SK-N-SH treated with all-trans-retinoic acid at 6 μM for 48 hours (cell line): ENCODE data around the gene VAT1L.

Source experiments
- ARNTL ChIP-seq: fragments of 450-650 bp; formaldehyde crosslinking; IDR thresholded peaks from 2 replicates; pipeline ENCODE4 v1.5.0; 2020; ENCODE audit warnings: low read depth, mild to moderate bottlenecking, moderate library complexity, borderline replicate concordance
- BACH2 ChIP-seq: fragments of 250-450 bp; sonication (Bioruptor Pico); IDR thresholded peaks from 2 replicates; pipeline ENCODE4 v1.9.0; 2021; ENCODE audit warnings: mild to moderate bottlenecking, borderline replicate concordance
- ESRRG ChIP-seq: fragments of 250-450 bp; sonication (Bioruptor Pico); IDR thresholded peaks from 2 replicates; pipeline ENCODE4 v1.6.1; 2021; ENCODE audit warnings: mild to moderate bottlenecking
- ISL1 ChIP-seq: fragments of 250-450 bp; sonication (Bioruptor Pico); IDR thresholded peaks from 2 replicates; pipeline ENCODE4 v2.1.2; 2022; ENCODE audit warnings: mild to moderate bottlenecking, moderate library complexity
- PPARA ChIP-seq: fragments of 250-450 bp; sonication (Bioruptor Pico); IDR thresholded peaks from 2 replicates; pipeline ENCODE4 v1.5.0; 2020; ENCODE audit warnings: mild to moderate bottlenecking, borderline replicate concordance
- SNAI2 ChIP-seq: fragments of 250-450 bp; sonication (Bioruptor Pico); IDR thresholded peaks from 2 replicates; pipeline ENCODE4 v1.5.0; 2020; ENCODE audit warnings: mild to moderate bottlenecking, moderate library complexity
- ZC3H10 ChIP-seq: fragments of 250-450 bp; sonication (Bioruptor Pico); IDR thresholded peaks from 2 replicates; pipeline ENCODE4 v1.5.1; 2021; ENCODE audit warnings: mild to moderate bottlenecking, moderate library complexity
- ZFP30 ChIP-seq: fragments of 450-650 bp; formaldehyde crosslinking; IDR thresholded peaks from 2 replicates; pipeline ENCODE4 v1.5.0; 2022; ENCODE audit warnings: mild to moderate bottlenecking, moderate library complexity
- ZNF8 ChIP-seq: fragments of 450-650 bp; formaldehyde crosslinking; IDR thresholded peaks from 2 replicates; pipeline ENCODE4 v1.5.0; 2020; ENCODE audit warnings: mild to moderate bottlenecking, moderate library complexity
- TF ChIP-seq, protein P1 (sequence below): fragments of 250-450 bp; sonication (Bioruptor Pico); IDR thresholded peaks from 2 replicates; pipeline ENCODE4 v1.5.1; 2021; ENCODE audit warnings: mild to moderate bottlenecking, moderate library complexity
- TF ChIP-seq, protein P2 (sequence below): fragments of 250-450 bp; sonication (Bioruptor Pico); IDR thresholded peaks from 2 replicates; pipeline ENCODE4 v1.8.0; 2020; ENCODE audit warnings: mild to moderate bottlenecking, moderate library complexity, borderline replicate concordance

GRCh38 chr16:77967054-77967904, 178.9 kb downstream of the VAT1L start:
- TF ChIP-seq, protein P1, sequence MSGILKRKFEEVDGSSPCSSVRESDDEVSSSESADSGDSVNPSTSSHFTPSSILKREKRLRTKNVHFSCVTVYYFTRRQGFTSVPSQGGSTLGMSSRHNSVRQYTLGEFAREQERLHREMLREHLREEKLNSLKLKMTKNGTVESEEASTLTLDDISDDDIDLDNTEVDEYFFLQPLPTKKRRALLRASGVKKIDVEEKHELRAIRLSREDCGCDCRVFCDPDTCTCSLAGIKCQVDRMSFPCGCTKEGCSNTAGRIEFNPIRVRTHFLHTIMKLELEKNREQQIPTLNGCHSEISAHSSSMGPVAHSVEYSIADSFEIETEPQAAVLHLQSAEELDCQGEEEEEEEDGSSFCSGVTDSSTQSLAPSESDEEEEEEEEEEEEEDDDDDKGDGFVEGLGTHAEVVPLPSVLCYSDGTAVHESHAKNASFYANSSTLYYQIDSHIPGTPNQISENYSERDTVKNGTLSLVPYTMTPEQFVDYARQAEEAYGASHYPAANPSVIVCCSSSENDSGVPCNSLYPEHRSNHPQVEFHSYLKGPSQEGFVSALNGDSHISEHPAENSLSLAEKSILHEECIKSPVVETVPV (CRISPR knock-in tag): no peak
- TF ChIP-seq ZC3H10 (CRISPR knock-in tag) (no peak), SNAI2 (CRISPR knock-in tag) (no peak), BACH2 (no peak), ZNF8 (no peak), PPARA (CRISPR knock-in tag) (no peak), ARNTL (CRISPR knock-in tag) (no peak), ZFP30 (no peak), ESRRG (CRISPR knock-in tag) (no peak), ISL1 (CRISPR knock-in tag) (no peak)
- TF ChIP-seq, protein P2, sequence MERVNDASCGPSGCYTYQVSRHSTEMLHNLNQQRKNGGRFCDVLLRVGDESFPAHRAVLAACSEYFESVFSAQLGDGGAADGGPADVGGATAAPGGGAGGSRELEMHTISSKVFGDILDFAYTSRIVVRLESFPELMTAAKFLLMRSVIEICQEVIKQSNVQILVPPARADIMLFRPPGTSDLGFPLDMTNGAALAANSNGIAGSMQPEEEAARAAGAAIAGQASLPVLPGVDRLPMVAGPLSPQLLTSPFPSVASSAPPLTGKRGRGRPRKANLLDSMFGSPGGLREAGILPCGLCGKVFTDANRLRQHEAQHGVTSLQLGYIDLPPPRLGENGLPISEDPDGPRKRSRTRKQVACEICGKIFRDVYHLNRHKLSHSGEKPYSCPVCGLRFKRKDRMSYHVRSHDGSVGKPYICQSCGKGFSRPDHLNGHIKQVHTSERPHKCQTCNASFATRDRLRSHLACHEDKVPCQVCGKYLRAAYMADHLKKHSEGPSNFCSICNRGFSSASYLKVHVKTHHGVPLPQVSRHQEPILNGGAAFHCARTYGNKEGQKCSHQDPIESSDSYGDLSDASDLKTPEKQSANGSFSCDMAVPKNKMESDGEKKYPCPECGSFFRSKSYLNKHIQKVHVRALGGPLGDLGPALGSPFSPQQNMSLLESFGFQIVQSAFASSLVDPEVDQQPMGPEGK: no peak
